GM19025 (cell line): ENCODE measurements around the gene LIMK1.

Experiments
- ATAC-seq: cut with Tn5 transposase; IDR thresholded peaks from one replicate; pipeline ENCODE4 v1.9.1; 2021; ENCODE audit warnings: mild to moderate bottlenecking, low read depth, moderate library complexity; ENCODE audit not compliant: unreplicated experiment

Gene LIMK1

GRCh38 chr7:74053589-74054186 is 29.9 kb upstream of the LIMK1 start:
- no peak for ATAC-seq

GRCh38 chr7:74056096-74056915 is 27.3 kb upstream of the LIMK1 start:
- ATAC-seq: no peak

DNA sequence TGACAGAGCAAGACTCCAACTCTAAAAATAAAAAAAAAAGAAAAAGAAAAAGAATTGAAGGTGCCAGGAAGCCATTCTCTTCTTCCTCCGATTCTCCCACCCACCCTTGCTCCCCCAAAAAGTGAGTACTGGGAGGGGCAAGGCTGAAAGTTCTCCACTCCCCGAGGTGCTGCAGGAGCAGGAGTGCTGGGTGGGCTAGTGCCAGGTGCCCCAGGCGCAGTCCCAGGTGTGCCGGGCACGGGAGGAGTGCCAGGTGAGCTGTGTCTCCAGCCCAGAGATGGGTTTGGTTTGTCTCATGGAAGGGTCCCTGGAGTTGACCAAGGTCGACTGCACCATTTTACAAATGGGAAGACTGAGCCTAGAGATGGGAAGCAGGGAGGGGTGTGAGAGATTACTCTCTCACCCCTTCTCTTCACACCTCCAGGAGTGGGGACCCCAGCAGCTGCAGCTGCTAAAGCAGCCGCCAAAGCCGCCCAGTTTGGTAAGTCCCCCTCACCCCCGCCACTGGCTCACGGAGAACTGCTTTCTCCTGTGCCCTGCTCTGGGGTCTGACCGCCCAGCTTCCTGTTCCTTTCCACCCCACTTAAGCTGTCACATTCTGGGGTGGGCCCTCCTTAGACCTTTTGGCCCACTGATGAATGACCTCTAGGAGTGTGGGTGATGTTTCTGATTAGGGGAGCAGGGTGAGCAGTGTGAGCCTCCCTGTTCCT is 26.2 kb upstream of the LIMK1 start:
- no peak for ATAC-seq

DNA sequence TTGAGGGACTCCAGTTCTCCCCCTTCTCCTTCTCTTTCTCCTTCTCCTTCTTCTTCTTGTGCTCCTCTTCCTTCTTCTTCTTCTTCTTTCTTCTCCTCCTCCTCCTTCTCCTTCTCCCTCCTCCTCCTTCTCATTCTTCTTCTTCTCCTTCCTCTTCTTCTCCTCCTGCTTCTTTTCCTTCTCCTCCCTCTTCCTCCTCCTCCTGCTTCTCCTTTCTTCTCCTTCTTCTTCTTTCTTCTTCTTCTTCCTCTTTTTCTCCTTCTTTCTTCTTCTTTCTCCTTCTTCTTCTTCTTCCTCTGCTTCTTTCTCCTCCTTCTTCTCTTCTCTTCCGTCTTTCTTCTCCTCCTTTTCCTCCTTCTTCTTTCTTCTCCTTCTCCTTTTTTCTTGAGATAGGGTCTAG is 25.6 kb upstream of the LIMK1 start:
- no peak for ATAC-seq

GRCh38 chr7:74058486-74058885 is 25.1 kb upstream of the LIMK1 start:
- no peak for ATAC-seq

DNA sequence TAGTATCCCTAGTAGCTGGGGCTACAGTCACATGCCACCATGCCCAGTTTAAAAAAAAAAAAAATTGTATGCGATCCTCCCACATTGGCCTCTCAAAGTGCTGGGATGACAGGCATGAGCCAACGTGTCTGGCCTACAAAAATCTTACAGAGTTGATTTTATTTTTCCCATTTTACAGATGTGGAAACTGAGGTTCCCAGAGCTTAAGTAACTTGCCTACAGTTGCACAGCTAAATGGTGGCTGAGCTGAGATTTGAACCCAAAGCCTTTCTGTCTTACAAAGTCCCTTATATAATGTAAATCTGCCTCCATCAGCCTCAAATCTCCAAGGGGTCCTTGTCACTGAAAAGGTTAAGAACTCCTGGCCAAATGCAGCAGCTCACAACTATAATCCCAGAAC is 24.6 kb upstream of the LIMK1 start:
- ATAC-seq: no peak

DNA sequence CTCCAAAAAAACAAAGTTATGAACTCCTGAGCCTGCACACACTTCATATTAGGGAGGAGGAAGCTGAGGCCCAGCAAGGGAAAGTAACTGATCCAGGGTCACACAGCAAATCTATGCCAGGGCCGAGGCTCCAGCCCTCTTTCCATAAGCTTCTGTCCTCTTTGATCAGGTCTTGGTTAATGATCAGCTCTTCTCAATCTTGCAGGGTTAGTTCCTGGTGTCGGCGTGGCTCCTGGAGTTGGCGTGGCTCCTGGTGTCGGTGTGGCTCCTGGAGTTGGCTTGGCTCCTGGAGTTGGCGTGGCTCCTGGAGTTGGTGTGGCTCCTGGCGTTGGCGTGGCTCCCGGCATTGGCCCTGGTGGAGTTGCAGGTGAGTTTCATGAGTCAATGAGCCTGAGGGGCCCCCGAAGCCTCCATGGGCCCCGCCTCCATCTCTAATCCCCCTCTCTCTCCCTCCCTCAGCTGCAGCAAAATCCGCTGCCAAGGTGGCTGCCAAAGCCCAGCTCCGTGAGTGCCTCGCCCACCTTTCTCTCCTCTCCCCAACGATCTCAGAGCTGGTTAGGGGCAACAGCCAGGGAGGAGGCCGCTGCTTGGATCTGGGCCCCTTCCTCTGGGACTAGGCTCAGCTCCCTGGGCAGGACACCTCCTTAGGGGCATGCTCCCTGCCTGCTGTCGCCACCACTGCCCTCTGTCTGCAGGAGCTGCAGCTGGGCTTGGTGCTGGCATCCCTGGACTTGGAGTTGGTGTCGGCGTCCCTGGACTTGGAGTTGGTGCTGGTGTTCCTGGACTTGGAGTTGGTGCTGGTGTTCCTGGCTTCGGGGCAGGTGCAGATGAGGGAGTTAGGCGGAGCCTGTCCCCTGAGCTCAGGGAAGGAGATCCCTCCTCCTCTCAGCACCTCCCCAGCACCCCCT is 23.7 kb upstream of the LIMK1 start:
- ATAC-seq: no peak

GRCh38 chr7:74061840-74062539 is 21.6 kb upstream of the LIMK1 start:
- ATAC-seq: peak; percentile 69

DNA sequence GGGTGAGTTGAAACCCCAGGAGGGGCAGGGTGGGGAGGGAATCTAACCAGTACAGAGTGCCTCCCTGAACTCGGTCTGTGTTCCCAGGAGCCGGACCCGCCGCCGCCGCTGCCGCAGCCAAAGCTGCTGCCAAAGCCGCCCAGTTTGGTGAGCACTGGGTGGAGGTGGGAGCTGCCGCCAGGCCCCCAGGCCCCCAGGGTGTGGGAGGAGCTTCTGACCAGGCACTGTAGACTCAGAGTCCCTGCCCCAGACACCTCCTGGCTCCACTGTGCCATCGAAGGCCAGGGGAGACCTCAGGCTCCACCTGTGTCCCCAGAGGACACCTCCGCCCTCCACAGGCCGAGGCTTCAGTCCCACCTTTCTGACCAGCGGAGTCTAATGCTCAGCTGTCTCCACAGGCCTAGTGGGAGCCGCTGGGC is 20.4 kb upstream of the LIMK1 start:
- no peak for ATAC-seq

DNA sequence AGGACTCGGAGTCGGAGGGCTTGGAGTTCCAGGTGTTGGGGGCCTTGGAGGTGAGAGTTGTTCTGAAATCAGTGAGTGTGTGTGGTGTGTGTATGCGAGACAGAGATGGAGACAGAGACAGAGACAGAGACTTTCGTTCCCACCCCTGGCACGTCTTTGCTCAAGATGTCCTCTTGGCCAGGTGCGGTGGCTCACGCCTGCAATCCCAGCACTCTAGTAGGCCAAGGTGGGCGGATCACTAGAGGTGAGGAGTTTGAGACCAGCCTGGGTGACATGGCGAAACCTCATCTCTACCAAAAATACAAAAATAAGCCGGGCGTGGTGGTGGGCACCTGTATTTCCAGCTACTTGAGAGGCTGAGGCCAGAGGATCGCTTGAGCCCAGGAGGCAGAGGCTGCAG is 20.0 kb upstream of the LIMK1 start:
- ATAC-seq: no peak

GRCh38 chr7:74064696-74065095 is 18.9 kb upstream of the LIMK1 start:
- ATAC-seq: no peak

GRCh38 chr7:74066626-74067025 is 17.0 kb upstream of the LIMK1 start:
- ATAC-seq: no peak

- ATAC-seq: no peak
These were observed 15.1 kb upstream of the LIMK1 start for GRCh38 chr7:74068378-74069085.

DNA sequence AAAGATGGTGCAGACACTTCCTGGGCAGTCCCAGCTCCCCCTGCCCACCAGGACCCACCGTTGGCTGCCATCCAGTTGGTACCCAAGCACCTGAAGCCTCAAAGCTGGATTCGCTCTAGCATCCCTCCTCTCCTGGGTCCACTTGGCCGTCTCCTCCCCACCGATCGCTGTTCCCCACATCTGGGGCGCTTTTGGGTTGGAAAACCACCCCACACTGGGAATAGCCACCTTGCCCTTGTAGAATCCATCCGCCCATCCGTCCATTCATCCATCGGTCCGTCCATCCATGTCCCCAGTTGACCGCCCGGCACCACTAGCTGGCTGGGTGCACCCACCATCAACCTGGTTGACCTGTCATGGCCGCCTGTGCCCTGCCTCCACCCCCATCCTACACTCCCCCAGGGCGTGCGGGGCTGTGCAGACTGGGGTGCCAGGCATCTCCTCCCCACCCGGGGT is 14.5 kb upstream of the LIMK1 start:
- ATAC-seq: no peak

GRCh38 chr7:74069790-74070618 is 13.6 kb upstream of the LIMK1 start:
- no peak for ATAC-seq

GRCh38 chr7:74070619-74070921 is 13.0 kb upstream of the LIMK1 start:
- ATAC-seq: no peak

DNA sequence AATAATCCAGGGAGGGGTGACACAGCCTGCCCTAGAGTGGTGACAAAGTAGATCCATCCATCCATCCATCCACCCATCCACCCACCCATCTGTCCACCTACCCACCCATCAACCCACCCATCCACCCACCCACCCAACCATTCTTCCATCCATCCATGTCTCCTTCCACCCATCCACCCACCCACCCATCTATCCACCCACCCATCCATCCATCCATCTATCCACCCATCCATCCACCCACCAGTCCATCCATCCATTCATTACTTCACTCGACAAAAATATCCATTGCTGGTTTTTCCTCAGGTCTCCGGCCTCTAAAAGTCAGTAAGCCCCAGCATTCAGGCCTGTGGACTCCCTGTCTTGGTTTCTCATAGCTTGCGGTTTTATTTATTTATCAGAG is 12.5 kb upstream of the LIMK1 start:
- ATAC-seq: no peak

DNA sequence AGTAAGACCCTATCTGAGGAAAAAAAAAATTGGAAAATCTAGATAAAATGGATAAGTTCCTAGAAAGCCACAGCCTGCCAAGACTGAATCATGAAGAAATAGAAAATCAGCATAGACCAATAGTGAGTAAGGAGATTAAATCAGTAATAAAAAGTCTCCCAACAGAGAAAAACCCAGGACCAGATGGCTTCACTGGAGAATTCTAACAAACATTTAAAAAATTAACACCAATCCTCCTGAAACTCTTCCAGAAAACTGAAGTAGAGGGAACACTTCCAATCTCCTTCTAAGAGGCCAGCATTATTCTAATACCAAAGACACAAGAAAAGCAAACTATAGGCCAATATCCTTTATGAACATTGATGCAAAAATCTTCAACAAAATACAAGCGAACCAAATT is 8.8 kb upstream of the LIMK1 start:
- ATAC-seq: no peak

- ATAC-seq: no peak
These were observed 5.1 kb upstream of the LIMK1 start for GRCh38 chr7:74078461-74078860.
